Measurements from ENCODE around the gene GPR162.

DNA sequence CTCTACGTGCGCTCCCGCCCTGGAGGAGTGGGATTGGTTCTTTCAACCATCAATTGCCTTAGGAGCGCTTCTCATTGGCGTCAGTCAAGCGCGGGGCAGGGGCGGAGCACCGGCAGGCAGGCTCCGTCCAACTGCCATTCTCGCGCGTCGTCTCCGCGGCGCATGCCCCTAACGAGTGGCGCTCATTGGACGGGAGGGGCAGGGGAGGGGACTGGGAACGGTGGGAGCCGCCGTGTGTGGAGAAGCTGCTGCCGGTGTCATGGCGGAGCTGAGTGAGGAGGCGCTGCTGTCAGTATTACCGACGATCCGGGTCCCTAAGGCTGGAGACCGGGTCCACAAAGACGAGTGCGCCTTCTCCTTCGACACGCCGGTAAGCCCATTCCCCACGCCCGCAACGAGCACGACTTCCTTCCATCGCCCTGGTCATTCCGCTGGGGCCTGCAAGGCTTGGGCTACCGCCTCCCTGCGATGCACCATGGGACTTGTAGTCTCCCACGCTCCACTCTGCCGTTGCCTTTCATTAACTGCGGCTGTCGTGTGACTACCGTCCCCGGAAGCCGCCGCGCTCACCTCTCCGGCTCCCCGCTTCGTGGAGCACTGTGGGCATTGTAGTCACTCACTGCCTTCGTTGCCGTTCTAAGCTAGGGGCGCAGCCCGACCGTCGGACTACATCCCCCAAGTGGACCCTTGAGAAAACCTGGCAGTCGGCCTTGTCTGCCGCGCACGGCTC is 30.5 kb downstream of the GPR162 start, which contains the start of gene USP5:
- TF ChIP-seq, protein P1, sequence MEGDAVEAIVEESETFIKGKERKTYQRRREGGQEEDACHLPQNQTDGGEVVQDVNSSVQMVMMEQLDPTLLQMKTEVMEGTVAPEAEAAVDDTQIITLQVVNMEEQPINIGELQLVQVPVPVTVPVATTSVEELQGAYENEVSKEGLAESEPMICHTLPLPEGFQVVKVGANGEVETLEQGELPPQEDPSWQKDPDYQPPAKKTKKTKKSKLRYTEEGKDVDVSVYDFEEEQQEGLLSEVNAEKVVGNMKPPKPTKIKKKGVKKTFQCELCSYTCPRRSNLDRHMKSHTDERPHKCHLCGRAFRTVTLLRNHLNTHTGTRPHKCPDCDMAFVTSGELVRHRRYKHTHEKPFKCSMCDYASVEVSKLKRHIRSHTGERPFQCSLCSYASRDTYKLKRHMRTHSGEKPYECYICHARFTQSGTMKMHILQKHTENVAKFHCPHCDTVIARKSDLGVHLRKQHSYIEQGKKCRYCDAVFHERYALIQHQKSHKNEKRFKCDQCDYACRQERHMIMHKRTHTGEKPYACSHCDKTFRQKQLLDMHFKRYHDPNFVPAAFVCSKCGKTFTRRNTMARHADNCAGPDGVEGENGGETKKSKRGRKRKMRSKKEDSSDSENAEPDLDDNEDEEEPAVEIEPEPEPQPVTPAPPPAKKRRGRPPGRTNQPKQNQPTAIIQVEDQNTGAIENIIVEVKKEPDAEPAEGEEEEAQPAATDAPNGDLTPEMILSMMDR (IDR thresholded peaks at IDR 0.05) = peak in 1 of 7 experiments; percentile 25
- no peak for TF ChIP-seq POLR2A (IDR thresholded peaks at IDR 0.05)
- peak in 2 of 3 donors; percentile 80 to 92 for TF ChIP-seq POLR2AphosphoS5 (IDR thresholded peaks at IDR 0.05)
